DND-41 (cell line): ENCODE data around the gene PARVB.

Experiments used
- ATAC-seq: fragments of 200-7000 bp; cut with Tn5 transposase; 3 replicates; pipeline ENCODE4 v1.9.1; 2021; ENCODE audit warnings: low read depth; ENCODE audit not compliant: insufficient read depth
- DNase-seq: peaks from one replicate; pipeline ENCODE4 v3.0.0-alpha.2; 2020
- H2AFZ ChIP-seq: 2 replicates; pipeline ENCODE4 v1.6.0; 2012; ENCODE audit warnings: low read depth, low read length
- H3K27ac ChIP-seq: 2 replicates; pipeline ENCODE4 v1.5.1; 2012; ENCODE audit warnings: low read length, inconsistent platforms
- H3K27me3 ChIP-seq: fragments of 200-600 bp; sonication (generic); 2 replicates; pipeline ENCODE4 v1.6.0; 2012; ENCODE audit warnings: low read length, mild to moderate bottlenecking, inconsistent platforms; ENCODE audit not compliant: insufficient read depth, poor library complexity
- H3K36me3 ChIP-seq: 2 replicates; pipeline ENCODE4 v1.5.1; 2012; ENCODE audit warnings: low read length, inconsistent platforms; ENCODE audit not compliant: insufficient read depth
- H3K4me1 ChIP-seq: 2 replicates; pipeline ENCODE4 v1.5.1; 2012; ENCODE audit warnings: mild to moderate bottlenecking, low read length; ENCODE audit not compliant: insufficient read depth
- H3K4me2 ChIP-seq: 2 replicates; pipeline ENCODE4 v1.6.0; 2012; ENCODE audit warnings: mild to moderate bottlenecking, moderate library complexity, low read length, inconsistent platforms; ENCODE audit not compliant: insufficient read depth
- H3K4me3 ChIP-seq, 2 experiments: fragments of 200-600 bp in 1 of 2; shearing (Covaris generic) in 1 of 2; 2 replicates each; pipeline ENCODE4 v1.5.1; 2012 to 2016; ENCODE audit warnings: inconsistent platforms in 2 of 2, low read length in 2 of 2, mild to moderate bottlenecking in 2 of 2, low read depth in 1 of 2, moderate library complexity in 1 of 2
- H3K79me2 ChIP-seq: 2 replicates; pipeline ENCODE4 v1.6.0; 2012; ENCODE audit warnings: low read length, inconsistent platforms; ENCODE audit not compliant: insufficient read depth
- H3K9ac ChIP-seq: 2 replicates; pipeline ENCODE4 v1.6.0; 2012; ENCODE audit warnings: low read depth, mild to moderate bottlenecking, inconsistent platforms, low read length, moderate library complexity
- H3K9me3 ChIP-seq: 2 replicates; pipeline ENCODE4 v1.5.1; 2012; ENCODE audit warnings: low read length, moderate library complexity, mild to moderate bottlenecking, inconsistent platforms; ENCODE audit not compliant: insufficient read depth, severe bottlenecking
- H4K20me1 ChIP-seq: 2 replicates; pipeline ENCODE4 v1.6.0; 2012; ENCODE audit warnings: low read length; ENCODE audit not compliant: insufficient read depth
- CTCF ChIP-seq: IDR thresholded peaks from 2 replicates; pipeline ENCODE4 v1.5.1; 2012; ENCODE audit warnings: borderline replicate concordance, low read length, moderate library complexity, mild to moderate bottlenecking; ENCODE audit not compliant: poor library complexity, severe bottlenecking; ENCODE audit errors: extremely low read depth
- EZH2 ChIP-seq: IDR thresholded peaks from 3 replicates; pipeline ENCODE4 v1.6.1; 2012; ENCODE audit warnings: borderline replicate concordance, low read depth, mild to moderate bottlenecking, moderate library complexity, low read length, inconsistent platforms; ENCODE audit not compliant: severe bottlenecking

The PARVB gene

DNA sequence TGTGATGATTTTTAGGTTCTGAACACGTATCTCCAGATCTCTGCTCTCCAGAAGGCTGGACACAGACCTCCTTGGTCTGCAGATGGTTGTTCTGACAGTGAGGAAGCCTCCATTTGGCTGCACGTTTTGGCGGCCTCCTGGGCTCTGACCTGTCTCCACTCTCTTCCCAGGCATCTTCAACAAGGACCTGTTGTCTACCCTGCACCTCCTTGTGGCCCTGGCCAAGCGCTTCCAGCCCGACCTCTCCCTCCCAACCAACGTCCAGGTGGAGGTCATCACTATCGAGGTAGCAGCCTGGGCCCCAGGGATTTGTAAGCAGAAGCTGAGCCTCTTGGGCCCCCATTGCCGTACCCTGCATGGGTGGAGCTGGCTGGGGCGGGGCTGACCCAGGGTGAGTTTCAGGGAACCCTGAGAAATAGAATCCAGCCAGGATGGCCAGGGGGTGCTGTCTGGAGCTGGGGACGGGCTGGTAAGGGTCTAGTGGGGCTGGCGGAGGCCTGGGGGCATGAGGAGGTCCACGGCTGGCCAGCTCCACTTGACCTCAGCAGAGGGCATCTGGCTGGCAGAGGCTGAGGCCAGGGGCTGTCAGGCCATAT is 166.4 kb downstream of the PARVB start:
- no peaks in the 10 kb centered on the region for H3K79me2 ChIP-seq
- no peak for DNase-seq
- H3K4me3 ChIP-seq = no peak overlapping the region
- peaks cover 16% of the 10 kb centered on the region for H4K20me1 ChIP-seq
- no peak for ATAC-seq
- no peak for TF ChIP-seq CTCF
- no peak for TF ChIP-seq EZH2
- no peak overlapping the region for H3K27ac ChIP-seq
- peaks cover 19% of the 10 kb centered on the region for H3K36me3 ChIP-seq
- H3K4me1 ChIP-seq = no peaks in the 10 kb centered on the region
- no peak overlapping the region for H3K4me2 ChIP-seq
- H3K9ac ChIP-seq = no peak overlapping the region
- H3K9me3 ChIP-seq = no peaks in the 10 kb centered on the region
- no peaks in the 10 kb centered on the region for H3K27me3 ChIP-seq
- no peak overlapping the region for H2AFZ ChIP-seq

DNA sequence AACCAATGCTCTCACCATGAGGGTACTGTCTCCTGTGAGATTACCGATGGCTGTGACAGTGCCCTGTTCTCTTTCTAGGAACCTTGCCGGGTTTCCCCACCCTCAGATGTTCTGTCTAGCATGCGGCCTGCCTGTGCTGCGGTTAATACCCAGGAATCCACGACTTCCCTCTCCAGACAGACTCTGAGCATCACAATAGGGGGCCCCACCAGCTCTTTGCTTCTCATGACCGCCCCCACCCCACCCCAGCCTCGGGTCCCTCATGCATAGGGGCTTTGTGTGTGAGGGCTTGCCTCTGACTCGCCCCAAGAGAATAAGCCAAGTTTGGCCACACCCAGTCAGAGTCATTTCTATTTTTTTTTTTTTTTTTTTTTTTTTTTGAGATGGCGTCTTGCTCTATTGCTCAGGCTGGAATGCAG is 166.9 kb downstream of the PARVB start:
- Histone ChIP-seq H3K4me3 (no peak overlapping the region), H3K27me3 (no peaks in the 10 kb centered on the region), H3K27ac (no peak overlapping the region), H3K9ac (no peak overlapping the region), H3K4me1 (no peaks in the 10 kb centered on the region), H3K36me3 (peaks cover 16% of the 10 kb centered on the region), H3K4me2 (no peak overlapping the region), H3K9me3 (no peaks in the 10 kb centered on the region), H2AFZ (no peak overlapping the region), H4K20me1 (peaks cover 15% of the 10 kb centered on the region), H3K79me2 (no peaks in the 10 kb centered on the region)
- no peak for ATAC-seq
- TF ChIP-seq CTCF (no peak), EZH2 (no peak)
- DNase-seq = no peak

- Histone ChIP-seq H3K27me3 (no peaks in the 10 kb centered on the region), H3K4me1 (no peaks in the 10 kb centered on the region), H3K79me2 (no peaks in the 10 kb centered on the region), H3K4me2 (no peak overlapping the region), H3K4me3 (no peak overlapping the region), H2AFZ (no peak overlapping the region), H3K36me3 (peaks cover 9% of the 10 kb centered on the region; the same call in 1 of the 2 replicates), H3K9me3 (no peaks in the 10 kb centered on the region), H3K9ac (no peak overlapping the region), H3K27ac (no peak overlapping the region), H4K20me1 (peaks cover 6% of the 10 kb centered on the region; the same call in 1 of the 2 replicates)
- TF ChIP-seq EZH2 (no peak), CTCF (no peak)
- DNase-seq = peak; percentile 37
- peak; percentile 28; the same call in 1 of the 3 replicates for ATAC-seq
These were observed 168.2 kb downstream of the PARVB start for GRCh38 chr22:44192098-44192815.
